Sigmoid colon (tissue), 4 donors: ENCODE results near the gene TSPAN33.

Experiments used
- CTCF ChIP-seq, 4 experiments: fragments of 450-650 bp in 3 of 4; fragments of 200-600 bp in 1 of 4; IDR thresholded peaks; one replicate each; pipeline ENCODE4 v1.5.1; 2016 to 2019; ENCODE audit warnings: antibody characterized with exemption in 4 of 4, mild to moderate bottlenecking in 3 of 4, moderate library complexity in 2 of 4
- POLR2A ChIP-seq, 2 donors: fragments of 450-650 bp; IDR thresholded peaks; one replicate each; pipeline ENCODE4 v1.6.1; 2016; ENCODE audit warnings: antibody characterized with exemption in 2 of 2, mild to moderate bottlenecking in 2 of 2, moderate library complexity in 2 of 2
- POLR2AphosphoS5 ChIP-seq, 4 donors: sonication (generic); formaldehyde crosslinking; IDR thresholded peaks; one replicate each; pipeline ENCODE4 v1.6.1; 2017; ENCODE audit warnings: antibody characterized with exemption in 4 of 4

GRCh38 chr7:129122078-129122750, 22.3 kb upstream of the TSPAN33 start:
- TF ChIP-seq POLR2AphosphoS5 (IDR thresholded peaks at IDR 0.05) (no peak), CTCF (IDR thresholded peaks at IDR 0.05) (no peak), POLR2A (IDR thresholded peaks at IDR 0.05) (no peak)
